NT2/D1 (cell line): ENCODE results near the gene CHTOP.

Source experiments
- DNase-seq: peaks from one replicate; pipeline ENCODE4 v3.0.0-alpha.2; 2011; ENCODE audit warnings: low read depth, low spot score
- H3K27me3 ChIP-seq: 2 replicates; pipeline ENCODE4 v1.6.0; 2011; ENCODE audit warnings: mild to moderate bottlenecking; ENCODE audit not compliant: insufficient read length, insufficient read depth
- H3K36me3 ChIP-seq: 2 replicates; pipeline ENCODE4 v1.6.1; 2011; ENCODE audit warnings: mild to moderate bottlenecking, low read length, mixed read lengths; ENCODE audit not compliant: insufficient read depth, insufficient read length
- H3K4me1 ChIP-seq: 2 replicates; pipeline ENCODE4 v1.5.1; 2011; ENCODE audit not compliant: insufficient read depth, insufficient read length
- H3K4me3 ChIP-seq: 2 replicates; pipeline ENCODE4 v1.5.1; 2011; ENCODE audit warnings: low read depth; ENCODE audit not compliant: insufficient read length
- H3K9ac ChIP-seq: 2 replicates; pipeline ENCODE4 v1.6.0; 2011; ENCODE audit warnings: low read depth; ENCODE audit not compliant: insufficient read length
- H3K9me3 ChIP-seq: 2 replicates; pipeline ENCODE4 v1.5.1; 2011; ENCODE audit warnings: mild to moderate bottlenecking, low read length; ENCODE audit not compliant: insufficient read depth
- SUZ12 ChIP-seq: IDR thresholded peaks from 2 replicates; pipeline ENCODE4 v1.6.1; 2011; ENCODE audit not compliant: insufficient read length, insufficient read depth; ENCODE audit errors: extremely low read depth
- YY1 ChIP-seq: IDR thresholded peaks from 2 replicates; pipeline ENCODE4 v1.6.1; 2011; ENCODE audit not compliant: insufficient read length, insufficient read depth
- ZNF274 ChIP-seq: IDR thresholded peaks from 2 replicates; pipeline ENCODE4 v1.6.1; 2011; ENCODE audit warnings: mild to moderate bottlenecking, low read depth, low read length

CHTOP gene

DNA sequence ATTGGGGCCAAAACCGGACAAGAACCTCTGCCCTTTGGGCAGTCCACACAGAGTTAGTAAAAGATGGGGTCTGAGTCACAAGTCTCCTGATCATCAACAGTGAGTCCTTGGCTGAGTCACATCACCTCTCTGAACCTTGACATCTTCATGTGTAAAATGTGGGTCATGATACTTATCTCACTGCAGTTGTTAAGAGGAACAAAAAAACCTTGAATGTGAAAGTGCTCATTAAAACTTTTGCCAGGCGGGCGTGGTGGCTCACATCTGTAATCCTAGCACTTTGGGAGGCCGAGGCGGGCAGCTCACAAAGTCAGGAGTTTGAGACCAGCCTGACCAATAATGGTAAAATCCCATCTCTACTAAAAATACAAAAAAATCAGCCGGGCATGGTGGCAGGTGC is 36.7 kb upstream of the CHTOP start:
- no peak for TF ChIP-seq SUZ12
- TF ChIP-seq ZNF274, result no peak
- TF ChIP-seq YY1, result no peak
- Histone ChIP-seq H3K9ac (no peak overlapping the region), H3K36me3 (no peaks in the 10 kb centered on the region), H3K4me3 (no peak overlapping the region), H3K4me1 (peaks cover 14% of the 10 kb centered on the region), H3K27me3 (no peaks in the 10 kb centered on the region), H3K9me3 (no peaks in the 10 kb centered on the region)
- DNase-seq, result no peak

DNA sequence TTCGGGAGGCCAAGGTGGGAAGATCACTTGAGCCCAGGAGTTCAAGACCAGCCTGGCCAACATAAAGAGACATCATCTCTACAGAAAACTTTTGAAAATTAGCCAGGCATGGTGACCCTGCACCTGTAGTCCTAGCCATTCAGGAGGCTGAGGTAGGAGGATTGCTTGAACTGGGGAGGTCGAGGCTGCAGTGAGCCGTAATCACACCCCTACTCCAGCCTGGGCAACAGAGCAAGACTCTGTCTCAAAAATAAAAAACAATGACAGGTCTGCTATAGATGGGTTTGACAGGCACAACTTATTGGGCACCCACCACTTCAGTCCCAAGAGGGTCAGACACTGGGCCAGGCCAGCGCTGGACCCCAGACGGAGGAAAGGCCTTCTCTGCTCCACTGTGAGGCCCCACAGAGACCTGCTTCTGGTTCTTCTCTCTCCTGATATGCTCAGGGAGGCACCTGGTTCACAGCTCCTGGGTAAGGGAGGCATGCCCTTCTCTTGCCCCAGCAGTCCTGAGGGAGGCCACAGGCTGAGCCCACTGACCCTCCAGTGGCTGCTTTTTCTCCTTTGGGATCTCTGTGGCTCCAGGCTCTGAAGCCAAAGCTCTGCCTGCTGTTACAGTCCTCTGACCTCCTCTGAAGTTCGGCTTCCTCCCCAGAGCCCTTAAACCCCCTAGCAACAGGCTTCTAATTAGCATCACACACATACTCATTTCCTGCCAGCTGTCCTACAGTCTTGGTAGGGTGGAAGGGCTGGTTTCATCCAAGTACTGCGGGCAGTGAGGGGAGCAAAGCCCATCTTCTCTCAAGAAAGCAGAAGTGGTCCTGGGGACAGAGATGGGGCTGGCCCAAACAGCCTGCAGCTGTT is 35.3 kb upstream of the CHTOP start:
- peak overlapping the region; percentile 37 for H3K9ac ChIP-seq
- TF ChIP-seq ZNF274 (no peak), YY1 (no peak), SUZ12 (no peak)
- no peaks in the 10 kb centered on the region for H3K27me3 ChIP-seq
- H3K9me3 ChIP-seq, result no peaks in the 10 kb centered on the region
- H3K36me3 ChIP-seq, result no peaks in the 10 kb centered on the region
- peak; percentile 94 for DNase-seq
- no peak overlapping the region for H3K4me3 ChIP-seq
- H3K4me1 ChIP-seq, result peaks cover 14% of the 10 kb centered on the region

DNA sequence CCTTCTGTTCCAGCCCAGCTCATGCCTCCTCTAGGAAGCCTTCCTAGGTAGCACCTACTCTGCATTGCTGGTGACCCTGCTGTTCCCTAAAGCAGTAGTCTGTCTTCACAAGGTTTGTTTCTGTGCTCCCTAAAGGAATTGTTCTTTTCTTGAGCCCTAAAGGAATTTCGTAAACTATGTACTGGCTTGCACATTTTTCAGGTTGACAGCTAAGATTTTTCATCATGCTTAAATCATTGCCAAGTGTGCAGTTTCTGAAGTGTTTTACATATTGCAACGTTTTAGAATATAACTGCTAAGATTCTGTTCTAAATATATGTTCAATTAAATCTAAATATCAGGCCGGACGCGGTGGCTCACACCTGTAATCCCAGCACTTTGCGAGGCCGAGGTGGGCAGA is 34.0 kb upstream of the CHTOP start:
- H3K4me1 ChIP-seq, result peaks cover 14% of the 10 kb centered on the region
- no peak overlapping the region for H3K4me3 ChIP-seq
- H3K9me3 ChIP-seq, result no peaks in the 10 kb centered on the region
- TF ChIP-seq ZNF274 (no peak), SUZ12 (no peak), YY1 (no peak)
- H3K27me3 ChIP-seq, result no peaks in the 10 kb centered on the region
- H3K9ac ChIP-seq, result no peak overlapping the region
- DNase-seq, result no peak
- H3K36me3 ChIP-seq, result no peaks in the 10 kb centered on the region

DNA sequence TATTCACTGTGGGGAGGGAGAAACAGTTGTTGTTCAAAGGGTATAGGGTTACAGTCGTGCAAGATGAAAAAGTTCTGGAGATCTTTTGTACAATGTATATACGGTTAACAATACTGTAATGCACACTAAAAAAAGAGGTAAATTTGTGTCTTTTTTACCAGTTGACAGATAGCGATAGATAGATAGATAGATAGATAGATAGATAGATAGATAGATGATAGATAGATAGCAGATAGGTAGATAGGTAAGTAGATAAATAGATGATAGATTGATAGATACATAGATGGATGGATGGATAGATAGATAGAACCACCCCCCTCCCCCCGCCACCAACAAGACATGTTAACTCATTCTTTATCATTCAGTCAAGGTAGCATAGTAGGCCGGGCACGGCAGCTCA is 31.1 kb upstream of the CHTOP start:
- Histone ChIP-seq H3K4me1 (peaks cover 23% of the 10 kb centered on the region), H3K27me3 (no peaks in the 10 kb centered on the region)
- TF ChIP-seq SUZ12 (no peak), ZNF274 (no peak), YY1 (no peak)

DNA sequence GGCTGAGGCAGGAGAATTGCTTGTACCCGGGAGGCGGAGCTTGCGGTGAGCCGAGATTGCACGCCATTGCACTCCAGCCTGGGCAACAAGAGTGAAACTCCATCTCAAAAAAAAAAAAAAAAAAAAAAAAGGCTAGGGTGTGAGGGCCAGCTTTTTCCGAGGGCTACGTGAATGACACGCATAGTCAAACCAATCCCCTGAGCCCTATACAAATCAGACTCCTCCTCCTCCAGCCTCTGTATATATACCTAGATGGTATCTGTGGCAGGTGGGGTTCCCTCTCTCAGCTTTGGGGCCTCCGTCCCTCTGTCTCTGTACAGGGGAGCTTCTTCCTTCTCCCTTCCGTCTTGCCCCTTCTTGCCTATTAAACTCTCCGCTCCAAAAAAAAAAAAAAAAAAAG is 27.7 kb upstream of the CHTOP start:
- no peak overlapping the region for H3K9ac ChIP-seq
- DNase-seq, result no peak
- no peaks in the 10 kb centered on the region for H3K27me3 ChIP-seq
- no peaks in the 10 kb centered on the region for H3K9me3 ChIP-seq
- H3K4me1 ChIP-seq, result peaks cover 37% of the 10 kb centered on the region
- H3K4me3 ChIP-seq, result no peak overlapping the region
- H3K36me3 ChIP-seq, result peaks cover 28% of the 10 kb centered on the region
- TF ChIP-seq ZNF274, result no peak
- no peak for TF ChIP-seq YY1
- no peak for TF ChIP-seq SUZ12

More for the DNA sequence above, 31.1 kb upstream of the CHTOP start:
- H3K9me3 ChIP-seq, result no peaks in the 10 kb centered on the region
- H3K4me3 ChIP-seq, result no peak overlapping the region
- peaks cover 24% of the 10 kb centered on the region for H3K36me3 ChIP-seq
- DNase-seq, result no peak
- no peak overlapping the region for H3K9ac ChIP-seq

DNA sequence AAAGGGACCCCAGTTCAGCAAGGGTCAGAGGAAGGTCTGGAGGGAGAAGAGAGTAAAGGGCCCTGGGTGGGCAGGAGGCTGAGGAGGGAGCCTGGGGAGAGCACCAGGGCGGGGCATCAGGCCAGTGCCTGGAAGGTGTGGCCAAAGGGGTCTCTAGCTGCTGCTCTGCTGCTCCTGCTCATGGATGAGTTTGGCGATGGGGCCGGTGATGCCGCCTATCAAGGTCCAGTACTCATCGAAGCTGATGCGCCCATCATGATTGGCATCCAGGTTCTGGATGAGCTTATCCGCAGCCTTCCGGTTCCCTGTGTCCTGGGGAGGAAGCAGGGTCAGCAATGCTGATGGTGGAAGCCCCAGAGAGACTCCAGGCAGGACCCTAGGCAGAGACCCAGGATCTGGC is 26.5 kb upstream of the CHTOP start:
- peaks cover 3% of the 10 kb centered on the region for H3K27me3 ChIP-seq
- DNase-seq, result no peak
- H3K36me3 ChIP-seq, result peaks cover 28% of the 10 kb centered on the region
- H3K4me3 ChIP-seq, result no peak overlapping the region
- H3K4me1 ChIP-seq, result peaks cover 43% of the 10 kb centered on the region
- no peaks in the 10 kb centered on the region for H3K9me3 ChIP-seq
- TF ChIP-seq YY1 (no peak), SUZ12 (no peak), ZNF274 (no peak)
- peak overlapping the region; percentile 7 for H3K9ac ChIP-seq

DNA sequence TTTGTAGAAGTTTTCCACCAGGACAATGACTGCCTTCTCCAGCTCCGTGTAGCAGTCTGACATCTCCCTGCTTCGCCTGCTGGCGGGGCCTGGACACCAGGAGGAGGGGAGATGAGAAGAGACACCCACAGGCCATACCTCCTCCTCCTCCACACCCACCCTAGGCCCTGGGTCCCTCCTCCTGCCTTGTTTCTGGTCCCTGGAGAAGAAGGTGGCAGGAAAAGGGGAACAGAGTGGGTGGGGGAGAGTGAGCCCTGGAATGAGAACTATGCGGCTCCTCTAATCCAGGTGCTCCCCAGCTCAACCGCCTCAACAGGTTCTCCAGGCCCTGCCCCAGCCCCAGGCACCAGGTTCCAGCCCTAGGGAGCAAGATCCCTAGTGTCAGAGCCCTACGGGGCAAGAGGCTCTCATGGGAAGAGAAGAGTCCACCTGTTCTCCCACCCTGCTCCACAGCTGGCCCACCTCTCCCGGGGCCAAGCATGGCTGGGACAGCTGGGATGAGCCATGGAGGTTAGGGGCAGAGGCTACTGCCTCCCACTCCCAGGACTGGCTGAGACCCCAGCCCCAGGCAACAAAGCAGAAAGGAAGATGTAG is 25.7 kb upstream of the CHTOP start:
- H3K9ac ChIP-seq, result peak overlapping the region; percentile 65
- peak overlapping the region; percentile 19 for H3K4me3 ChIP-seq

More for the DNA sequence above, 25.7 kb upstream of the CHTOP start:
- Histone ChIP-seq H3K9me3 (no peaks in the 10 kb centered on the region), H3K27me3 (peaks cover 3% of the 10 kb centered on the region), H3K36me3 (peaks cover 28% of the 10 kb centered on the region), H3K4me1 (peaks cover 45% of the 10 kb centered on the region)
- TF ChIP-seq SUZ12 (no peak), ZNF274 (no peak), YY1 (no peak)
- no peak for DNase-seq
